ENCODE measurements around the gene STAT5A. TPM values are rescaled to one million over a fixed set of nuclear protein-coding genes. Genes with fewer than 3 reads are reported as not detected.

The STAT5A gene
- total RNA-seq, 1 donor from 2014 or later = 140 TPM

- no peaks in the 10 kb centered on the region for H3K27me3 Mint-ChIP-seq
- H3K9me3 Mint-ChIP-seq = no peaks in the 10 kb centered on the region
- TF ChIP-seq CTCF (IDR thresholded peaks at IDR 0.05) = no peak
- POLR2A ChIA-PET = no interaction called here
- ATAC-seq (ENCODE audit: low read depth) (no peak), DNase-seq (no peak)
- CTCF ChIA-PET = interaction anchor here (1.1 kb wide), 1 partner anchor 15 kb away, joined by 3 read pairs; no protein-coding TSS in a partner anchor
- H3K27ac Mint-ChIP-seq = no peak overlapping the region
- intact Hi-C loops (cut with micrococcal nuclease) = no loop called here
- peaks cover 8% of the 10 kb centered on the region for H3K4me1 Mint-ChIP-seq
- peaks cover 93% of the 10 kb centered on the region for H3K36me3 Mint-ChIP-seq (ENCODE audit: low read depth)
- H3K4me3 Mint-ChIP-seq = no peak overlapping the region
Observed at GRCh38 chr17:42306385-42306667, 18.0 kb downstream of the STAT5A start.

- Mint-ChIP-seq H3K4me3 (no peak overlapping the region), H3K9me3 (no peaks in the 10 kb centered on the region), H3K27ac (no peak overlapping the region), H3K27me3 (no peaks in the 10 kb centered on the region), H3K36me3 (ENCODE audit: low read depth) (peaks cover 89% of the 10 kb centered on the region), H3K4me1 (peaks cover 19% of the 10 kb centered on the region)
- DNase-seq (no peak), ATAC-seq (ENCODE audit: low read depth) (no peak)
- CTCF ChIA-PET = no interaction called here
- POLR2A ChIA-PET = no interaction called here
- TF ChIP-seq CTCF (IDR thresholded peaks at IDR 0.05) = no peak
- intact Hi-C loops (cut with micrococcal nuclease) = no loop called here
Observed at GRCh38 chr17:42307362-42307927, 19.1 kb downstream of the STAT5A start.

GRCh38 chr17:42308446-42308845 lies 20.1 kb downstream of the STAT5A start:
- ATAC-seq (ENCODE audit: low read depth) (no peak), DNase-seq (no peak)
- ChIA-PET POLR2A (interaction anchor here (0.9 to 1.4 kb wide), 2 partner anchors 98 to 114 kb away, joined by 3 read pairs; partner anchors contain the start of gene GHDC), CTCF (interaction anchor here (0.6 to 7.2 kb wide), 3 partner anchors 12 to 97 kb away, joined by 3 to 77 read pairs (median 4); no protein-coding TSS in a partner anchor)
- intact Hi-C loops (cut with micrococcal nuclease) = no loop called here
- Mint-ChIP-seq H3K36me3 (ENCODE audit: low read depth) (peaks cover 79% of the 10 kb centered on the region), H3K9me3 (no peaks in the 10 kb centered on the region), H3K4me3 (no peak overlapping the region), H3K4me1 (peaks cover 24% of the 10 kb centered on the region), H3K27ac (no peak overlapping the region), H3K27me3 (no peaks in the 10 kb centered on the region)
- no peak for TF ChIP-seq CTCF (IDR thresholded peaks at IDR 0.05)

- no peak for ATAC-seq (ENCODE audit: low read depth)
Observed at GRCh38 chr17:42309142-42309541, 20.8 kb downstream of the STAT5A start.

More at GRCh38 chr17:42309142-42309541, 20.8 kb downstream of the STAT5A start:
- no peak for TF ChIP-seq CTCF (IDR thresholded peaks at IDR 0.05)
- Mint-ChIP-seq H3K9me3 (no peaks in the 10 kb centered on the region), H3K36me3 (ENCODE audit: low read depth) (peaks cover 79% of the 10 kb centered on the region), H3K4me1 (peaks cover 31% of the 10 kb centered on the region), H3K4me3 (no peak overlapping the region), H3K27ac (no peak overlapping the region), H3K27me3 (no peaks in the 10 kb centered on the region)
- DNase-seq = no peak
- CTCF ChIA-PET = interaction anchor here (1.4 to 7.2 kb wide), 2 partner anchors 87 to 96 kb away, joined by 4 to 77 read pairs; no protein-coding TSS in a partner anchor
- POLR2A ChIA-PET = interaction anchor here (0.5 to 2.3 kb wide), 5 partner anchors 79 to 115 kb away, joined by 3 to 7 read pairs (median 3); partner anchors contain the start of genes GHDC and STAT3
- intact Hi-C loops (cut with micrococcal nuclease) = no loop called here

Measured in activated B cell treated with CpG ODN at 0.5 μM for 24 hours (primary cell).